Stimulated activated CD8-positive, alpha-beta memory T cell treated with anti-CD3 and anti-CD28 coated beads, Interleukin-12 subunit alpha, Interleukin-12 subunit beta, amount 100 ng/mL, for 24 hours (primary cell): ENCODE data around the gene CRIP3.
"Not testable (repeated sequence)": the region's sequence is repeated elsewhere in the genome, so short reads cannot be mapped to it uniquely, and the experiment has no call there.

Experiments
- DNase-seq: peaks from one replicate; pipeline ENCODE4 v3.0.0-alpha.2; 2020; ENCODE audit errors: extremely low read depth

Gene CRIP3, protein sequence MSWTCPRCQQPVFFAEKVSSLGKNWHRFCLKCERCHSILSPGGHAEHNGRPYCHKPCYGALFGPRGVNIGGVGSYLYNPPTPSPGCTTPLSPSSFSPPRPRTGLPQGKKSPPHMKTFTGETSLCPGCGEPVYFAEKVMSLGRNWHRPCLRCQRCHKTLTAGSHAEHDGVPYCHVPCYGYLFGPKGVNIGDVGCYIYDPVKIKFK

DNA sequence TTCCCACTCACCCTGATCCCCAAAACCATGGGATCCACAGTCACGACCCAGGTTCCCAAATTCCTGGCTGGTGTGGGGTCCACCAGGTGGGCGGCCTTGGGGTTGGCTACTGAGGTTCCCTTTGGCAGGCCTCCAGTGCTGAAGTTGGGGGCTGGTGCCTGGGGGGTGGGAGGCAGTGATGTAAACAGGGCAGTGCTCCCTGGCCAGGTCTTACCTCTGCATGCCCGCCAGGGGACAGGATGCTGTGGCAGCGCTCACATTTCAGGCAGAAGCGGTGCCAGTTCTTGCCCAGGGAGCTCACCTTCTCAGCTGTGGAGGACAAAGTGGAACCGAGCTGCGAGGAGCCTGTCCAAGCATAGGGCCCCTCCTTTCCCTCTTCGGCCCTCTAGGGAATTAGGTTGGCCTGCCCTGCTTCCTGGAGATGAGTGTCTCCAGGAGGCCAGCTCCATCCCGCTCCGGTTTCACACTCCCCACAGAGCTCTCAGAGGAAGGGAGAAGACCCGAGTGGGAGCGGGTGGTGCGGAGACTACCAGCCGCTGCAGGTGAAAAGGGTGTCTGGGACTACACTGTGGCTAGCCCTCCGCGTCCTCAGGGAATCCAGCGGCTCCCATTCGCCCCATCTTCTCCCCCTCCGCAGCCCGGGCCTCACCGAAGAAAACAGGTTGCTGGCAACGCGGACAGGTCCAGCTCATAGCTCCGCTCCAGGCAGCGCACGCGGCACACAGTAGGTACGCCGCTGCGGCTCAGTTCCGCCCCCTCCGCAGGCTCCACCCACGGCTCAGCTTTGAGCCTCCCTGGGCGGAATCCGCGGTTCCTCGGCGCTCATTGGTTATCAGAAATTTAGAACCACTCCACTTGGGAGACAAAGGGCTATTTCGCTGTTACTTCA lies at the start of gene CRIP3:
Gene CRIP3, minus strand, starts transcription at position 726 of the 889 bp plus-strand sequence. Its CDS starts 34 bp downstream, at position 692.
- no peak for DNase-seq

DNA sequence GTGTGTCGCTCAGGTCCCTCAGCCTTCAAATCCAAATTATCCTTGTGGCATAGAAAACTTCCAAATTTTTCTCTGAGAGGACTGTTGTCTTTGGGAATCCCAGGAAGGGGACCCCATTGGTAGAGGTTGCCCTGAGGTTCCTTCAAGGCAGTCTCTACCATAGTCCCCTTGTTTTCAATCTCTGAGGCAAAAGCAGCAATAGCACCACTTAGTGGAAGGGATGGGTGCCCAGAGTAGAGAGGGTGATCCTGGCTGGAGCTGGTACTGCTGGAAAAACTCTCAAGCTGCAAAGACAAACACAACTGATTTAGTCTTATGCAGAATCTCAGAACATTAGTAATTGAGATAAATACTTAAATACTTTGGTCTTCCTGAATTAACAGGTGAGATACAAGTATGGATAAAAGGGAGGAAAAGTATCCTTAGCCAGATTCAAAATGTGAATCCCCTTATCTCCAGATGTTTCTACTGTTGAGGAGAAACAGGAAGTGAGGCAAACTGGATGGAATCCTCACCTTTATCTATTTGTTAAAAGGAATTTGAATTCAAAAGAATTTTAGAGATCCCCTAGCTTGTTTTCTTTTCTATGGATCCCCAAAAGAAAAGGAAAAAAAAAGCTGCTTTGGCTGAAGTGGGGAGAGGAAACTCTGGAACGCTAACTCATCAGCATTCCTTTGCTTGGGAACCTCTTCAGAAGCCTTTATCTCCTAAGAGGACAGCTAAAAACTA lies 47.4 kb upstream of the CRIP3 start:
- no peak for DNase-seq

DNA sequence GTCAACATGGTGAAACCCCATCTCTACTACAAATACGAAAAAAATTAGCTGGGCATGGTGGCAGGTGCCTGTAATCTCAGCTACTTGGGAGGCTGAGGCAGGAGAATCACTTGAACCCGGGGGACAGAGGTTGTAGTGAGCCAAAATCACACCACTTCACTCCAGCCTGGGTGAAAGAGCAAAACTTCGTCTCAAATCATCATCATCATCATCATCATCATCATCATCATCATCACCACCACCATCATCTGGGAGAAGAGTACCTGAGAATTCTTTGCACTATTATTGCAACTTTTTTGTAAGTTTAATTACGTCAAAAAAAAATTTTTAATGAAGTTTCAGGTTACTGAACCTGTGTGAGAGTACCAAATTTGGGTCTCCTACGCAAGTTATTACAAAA lies 43.3 kb upstream of the CRIP3 start:
- not testable (repeated sequence) for DNase-seq

DNA sequence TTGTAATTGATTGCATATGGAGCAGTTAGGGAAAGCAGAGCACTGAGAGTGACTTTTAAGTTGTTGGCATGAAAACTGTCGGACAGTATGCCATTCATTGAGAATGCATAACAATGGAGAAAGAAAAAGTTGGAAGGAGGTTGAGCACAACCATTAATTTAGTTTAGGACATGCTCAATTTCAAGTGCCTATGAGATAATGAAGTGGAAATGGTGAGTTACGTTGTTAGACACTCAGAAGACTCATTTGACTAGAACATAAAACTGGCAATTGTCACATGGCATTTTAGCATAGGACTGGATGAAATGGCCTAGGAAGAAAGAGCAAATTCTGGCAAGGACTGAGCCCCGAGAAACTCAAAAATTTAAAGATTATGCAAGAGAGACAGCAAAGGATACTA lies 38.8 kb upstream of the CRIP3 start:
- no peak for DNase-seq

DNA sequence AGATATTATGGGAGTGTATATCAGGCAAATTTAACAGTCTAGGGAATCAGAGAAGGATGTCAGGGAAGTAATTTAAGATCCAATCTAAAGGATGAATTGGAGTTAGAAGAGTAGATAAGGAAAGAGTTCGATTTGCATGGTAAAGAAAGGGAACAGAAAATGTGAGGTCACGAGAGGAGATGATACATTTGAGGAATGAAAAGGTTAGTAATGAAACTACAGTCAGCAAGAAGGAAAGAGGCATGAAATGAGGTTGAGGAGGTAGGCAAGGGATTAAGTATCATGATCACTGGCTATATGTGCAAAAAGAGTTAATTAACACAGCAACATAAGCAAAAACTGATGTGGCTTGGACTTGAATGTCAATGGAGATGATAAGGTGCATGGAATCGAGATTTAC lies 38.4 kb upstream of the CRIP3 start:
- no peak for DNase-seq

DNA sequence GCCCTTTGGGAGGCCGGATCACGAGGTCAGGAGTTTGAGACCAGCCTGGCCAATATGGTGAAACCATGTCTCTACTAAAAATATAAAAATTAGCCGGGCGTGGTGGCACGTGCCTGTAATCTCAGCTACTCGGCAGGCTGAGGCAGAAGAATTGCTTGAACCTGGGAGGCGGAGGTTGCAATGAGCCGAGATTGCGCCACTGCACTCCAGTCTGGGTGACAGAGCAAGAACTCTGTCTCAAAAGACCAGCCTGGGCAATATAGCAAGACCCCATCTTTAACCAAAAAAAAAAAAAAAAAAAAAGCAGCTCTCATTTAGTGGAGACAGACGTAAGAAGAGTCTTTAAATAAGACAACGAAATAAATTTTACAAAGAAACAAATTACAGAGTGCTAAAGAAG lies 37.6 kb upstream of the CRIP3 start:
- DNase-seq, result not testable (repeated sequence)

DNA sequence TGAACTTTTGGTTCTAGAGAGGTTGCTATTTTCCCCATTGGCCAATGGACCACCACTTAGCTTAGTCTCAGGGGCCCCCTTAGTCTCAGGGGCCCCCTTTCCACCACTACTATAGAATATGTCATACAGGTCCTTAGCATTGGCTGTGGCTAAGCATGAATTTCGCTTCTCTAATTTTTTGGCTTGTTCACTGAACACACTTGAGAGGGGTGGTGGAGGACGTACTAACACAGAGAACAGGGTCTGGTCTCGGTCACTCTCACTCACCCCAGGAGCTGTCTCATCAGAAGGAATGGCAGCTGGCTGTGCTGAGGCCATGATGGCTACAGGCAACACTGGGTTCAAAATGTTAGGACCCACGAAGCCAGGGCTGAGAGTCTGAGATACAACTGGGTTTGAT lies 30.5 kb upstream of the CRIP3 start:
- DNase-seq, result no peak

DNA sequence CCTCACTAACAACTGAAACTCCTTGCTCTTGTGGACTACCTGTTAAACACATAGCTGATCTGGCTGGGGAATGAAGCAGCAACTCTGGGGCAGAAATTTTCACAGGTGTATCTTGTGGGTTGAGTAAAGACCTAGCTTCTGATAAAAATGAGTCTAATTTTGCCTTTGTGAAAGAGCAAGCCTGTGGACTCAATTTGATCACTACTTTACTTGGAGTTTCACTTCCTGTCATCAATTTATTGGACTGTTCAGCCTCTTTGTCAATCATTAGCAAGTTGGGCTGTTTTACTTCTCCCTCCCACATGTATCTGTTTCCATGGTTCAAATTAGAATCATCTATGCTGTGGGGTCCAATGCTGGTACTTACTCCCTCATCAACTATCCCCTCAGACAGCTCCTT lies 29.6 kb upstream of the CRIP3 start:
- DNase-seq, result no peak

DNA sequence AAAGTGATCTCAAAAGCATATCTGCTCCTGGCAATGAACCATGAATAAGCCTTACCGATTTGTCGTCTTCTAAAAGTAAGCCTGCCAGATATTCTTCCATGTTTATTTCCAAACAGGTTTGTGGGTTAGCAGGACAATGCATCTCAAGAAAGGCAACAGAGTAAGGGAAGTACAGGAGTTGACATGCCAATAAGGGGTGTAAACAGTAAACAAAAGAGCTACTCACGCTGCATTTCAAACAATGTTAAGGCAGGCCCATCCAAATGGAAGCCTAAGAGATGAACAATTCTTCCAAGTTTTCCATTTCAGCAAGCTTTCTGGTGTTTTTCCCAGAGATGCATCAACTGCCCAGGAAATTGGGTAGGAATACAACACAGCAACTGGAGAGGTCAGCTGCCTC lies 27.8 kb upstream of the CRIP3 start:
- no peak for DNase-seq

DNA sequence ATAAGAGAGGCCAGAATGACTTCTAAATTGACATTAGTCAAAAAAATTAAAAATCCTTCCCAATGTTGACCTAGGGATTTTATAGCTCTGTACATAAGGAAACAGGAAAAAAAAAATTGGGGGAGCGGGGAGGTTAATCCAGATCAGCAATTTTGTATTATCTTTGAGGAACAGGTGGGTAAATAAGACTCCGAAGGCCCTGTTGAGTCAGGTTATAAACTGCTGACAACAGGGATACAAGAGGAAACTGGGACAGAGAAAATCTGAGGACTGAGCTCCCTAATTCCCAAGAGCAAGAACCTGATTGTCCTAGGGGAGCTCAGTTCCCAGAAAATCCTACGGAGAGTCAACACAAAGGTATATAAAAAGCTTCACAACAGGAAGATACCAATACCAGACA lies 26.8 kb upstream of the CRIP3 start:
- no peak for DNase-seq

DNA sequence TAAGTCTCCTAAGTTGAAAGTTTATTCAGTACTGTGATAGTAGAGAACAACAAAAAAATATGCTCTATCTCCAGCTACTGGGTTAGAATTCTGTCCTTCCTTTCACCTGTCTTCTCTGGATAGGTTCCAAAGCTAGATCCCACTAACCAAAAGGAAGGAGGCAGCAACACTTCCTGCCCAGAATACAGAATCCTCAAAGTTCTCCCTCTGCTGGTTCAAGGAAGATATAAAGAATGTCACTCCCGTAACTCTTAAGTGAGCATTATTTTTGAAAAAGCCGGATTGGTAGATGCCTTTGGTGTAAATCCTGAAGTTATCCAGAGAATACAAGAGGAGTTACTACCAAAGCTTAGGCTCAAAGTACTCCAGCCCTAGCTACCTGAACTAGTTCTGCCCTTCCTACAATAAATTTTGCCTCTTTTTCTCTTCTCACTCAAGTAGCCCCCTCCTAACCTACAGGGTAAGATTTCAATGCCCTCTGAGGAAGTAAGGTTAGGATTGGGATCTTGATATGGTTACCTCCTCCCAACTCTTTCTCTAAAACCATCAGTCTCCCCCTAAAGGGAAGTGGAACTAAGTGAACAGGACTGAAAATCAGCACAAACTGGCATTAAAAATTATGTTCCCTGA lies 26.0 kb upstream of the CRIP3 start:
- DNase-seq, result no peak

DNA sequence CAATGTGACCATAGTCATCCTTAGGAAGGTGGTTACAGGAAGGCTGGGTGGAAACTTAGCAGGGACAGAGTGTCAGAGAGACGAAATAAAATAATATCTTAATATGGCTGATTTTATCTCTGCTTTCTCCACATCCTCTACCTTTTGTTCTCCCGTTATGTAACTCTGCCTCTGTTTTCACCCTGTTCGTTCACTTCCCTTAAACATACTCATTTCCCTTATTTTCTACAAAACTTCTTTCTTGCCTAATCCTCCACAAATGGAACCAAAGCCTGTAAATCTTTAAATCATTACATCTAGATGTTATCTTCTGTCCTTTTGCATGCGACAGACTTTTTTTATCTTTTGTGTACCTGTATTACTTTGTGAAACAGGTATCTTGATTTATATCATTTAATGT lies 23.3 kb upstream of the CRIP3 start:
- DNase-seq, result no peak

DNA sequence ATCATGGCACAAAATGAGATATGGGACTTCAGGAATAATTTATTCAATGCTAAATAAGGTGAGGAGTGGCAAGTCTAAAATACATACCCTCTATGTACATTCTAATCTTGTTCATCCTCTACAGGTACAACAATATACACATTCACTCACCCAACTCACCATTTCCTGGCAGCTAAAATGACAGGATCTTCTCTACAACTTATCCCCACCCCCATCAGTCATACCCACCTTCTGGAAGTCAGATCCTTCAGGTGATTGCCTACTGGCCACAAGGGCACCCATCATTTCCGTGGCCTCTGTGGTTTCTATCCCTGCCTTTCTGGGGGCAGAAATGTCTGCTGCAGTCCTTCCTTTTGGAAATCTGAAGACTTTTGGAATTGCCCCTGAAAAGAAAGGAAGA lies 22.8 kb upstream of the CRIP3 start:
- DNase-seq, result no peak

DNA sequence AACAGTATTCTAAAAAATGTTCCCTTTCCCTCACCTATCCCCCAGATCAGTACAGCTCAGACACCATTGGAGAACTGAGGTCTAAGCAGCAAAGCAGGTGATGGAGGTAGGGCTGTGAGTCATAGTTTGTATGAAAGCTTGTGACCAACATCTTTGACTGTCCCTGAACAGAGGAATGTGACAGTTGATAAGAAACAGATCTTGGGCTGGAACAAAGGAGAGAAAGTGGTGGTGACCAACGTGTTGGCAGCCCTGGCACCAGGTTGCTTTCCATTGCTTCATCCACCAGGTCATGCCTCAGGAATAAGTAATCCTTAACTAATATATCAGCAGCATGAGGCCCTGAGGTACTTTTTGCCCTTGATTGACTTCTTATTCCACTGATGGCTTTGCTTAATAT lies 19.9 kb upstream of the CRIP3 start:
- DNase-seq, result no peak

DNA sequence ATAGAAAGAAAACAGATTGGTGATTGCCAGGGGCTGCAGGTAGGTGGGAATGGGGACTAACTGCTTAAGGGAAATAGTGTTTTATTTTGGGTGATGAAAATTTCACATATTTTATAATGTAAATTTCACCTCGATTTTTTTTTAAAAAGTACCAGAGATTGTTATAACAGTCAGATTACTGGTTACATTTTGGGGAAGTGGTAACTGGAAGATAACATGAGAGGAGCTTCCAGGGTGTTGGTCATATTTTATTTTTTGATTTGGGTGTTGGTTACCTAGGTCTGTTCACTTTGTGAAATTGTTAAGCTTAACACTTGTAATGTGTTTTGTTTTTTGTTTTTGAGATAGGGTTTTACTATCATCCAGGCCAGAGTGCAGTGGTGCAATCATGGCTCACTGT lies 17.2 kb upstream of the CRIP3 start:
- DNase-seq, result no peak

DNA sequence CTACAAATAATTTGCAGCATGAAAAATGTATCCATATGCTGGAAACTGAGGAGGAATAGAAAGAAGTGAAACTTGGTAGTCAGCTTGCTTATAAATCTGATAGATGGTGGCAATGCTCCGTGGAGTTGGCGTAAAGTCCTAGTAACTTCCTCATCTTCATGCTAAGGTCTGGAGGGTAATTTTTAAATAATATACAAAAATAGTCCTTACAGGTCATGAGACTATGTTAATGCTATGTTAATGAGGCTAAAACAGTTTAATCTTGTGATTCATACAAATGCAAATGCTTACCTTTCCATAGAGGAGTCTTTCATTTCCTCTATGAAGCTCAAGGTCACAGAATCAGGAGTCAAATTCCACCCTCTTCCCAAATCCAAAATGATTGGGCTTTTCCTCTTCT lies 9.4 kb upstream of the CRIP3 start:
- no peak for DNase-seq

DNA sequence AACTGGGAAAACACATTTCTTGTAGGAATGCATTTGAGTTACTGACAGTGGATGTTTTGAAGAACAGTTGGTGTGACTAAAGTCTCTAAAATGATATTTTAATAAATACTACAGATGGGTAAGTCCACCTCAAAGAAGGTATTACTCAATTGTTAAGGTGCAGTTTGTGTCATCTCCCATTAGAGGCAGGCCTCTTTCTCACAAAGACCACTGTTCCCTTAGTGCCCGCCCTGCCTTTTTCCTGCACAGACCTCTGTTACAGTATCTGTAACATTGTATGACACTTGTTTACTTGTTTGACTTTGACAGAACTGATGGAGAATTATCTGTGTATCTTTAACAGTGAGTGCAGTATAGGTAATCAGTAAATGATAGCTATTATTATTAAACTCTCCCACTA lies 5.2 kb upstream of the CRIP3 start:
- DNase-seq, result no peak

DNA sequence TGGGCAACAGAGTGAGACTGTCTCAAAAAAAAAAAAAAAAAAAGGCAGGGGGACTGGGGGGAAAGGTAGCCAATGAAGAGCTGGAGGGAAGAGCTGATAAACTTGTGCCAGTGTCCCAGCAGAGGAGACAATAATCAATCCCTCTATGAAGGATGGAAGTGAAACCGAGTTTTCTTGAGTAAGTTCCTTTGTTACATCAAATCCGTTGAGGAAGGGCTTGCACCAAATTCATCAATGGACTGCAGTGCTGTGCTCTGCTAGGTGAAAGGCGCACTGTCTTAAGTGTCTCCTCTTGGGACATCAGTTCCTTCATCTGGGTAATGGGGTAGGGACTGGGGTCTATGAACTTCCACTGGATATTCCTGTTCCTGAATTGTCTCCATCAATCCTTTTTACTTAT lies 3.0 kb upstream of the CRIP3 start:
- no peak for DNase-seq

DNA sequence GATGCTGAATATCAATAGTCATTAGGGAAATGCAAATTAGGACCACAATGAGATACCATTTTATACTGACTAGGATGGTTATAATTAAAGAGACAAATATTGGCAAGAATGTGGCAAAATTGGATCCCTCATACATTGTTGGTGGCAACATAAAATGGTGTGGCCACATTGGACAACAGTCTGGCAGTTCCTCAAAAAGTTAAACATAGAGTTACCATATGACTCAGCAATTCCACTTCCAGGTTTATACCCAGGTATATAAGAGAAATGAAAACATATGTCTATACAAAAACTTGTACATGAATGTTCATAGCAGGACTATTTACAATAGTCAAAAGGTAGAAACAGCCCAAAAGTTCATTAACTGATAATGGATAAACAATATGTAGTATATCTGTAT lies 2.0 kb upstream of the CRIP3 start:
- DNase-seq, result no peak

DNA sequence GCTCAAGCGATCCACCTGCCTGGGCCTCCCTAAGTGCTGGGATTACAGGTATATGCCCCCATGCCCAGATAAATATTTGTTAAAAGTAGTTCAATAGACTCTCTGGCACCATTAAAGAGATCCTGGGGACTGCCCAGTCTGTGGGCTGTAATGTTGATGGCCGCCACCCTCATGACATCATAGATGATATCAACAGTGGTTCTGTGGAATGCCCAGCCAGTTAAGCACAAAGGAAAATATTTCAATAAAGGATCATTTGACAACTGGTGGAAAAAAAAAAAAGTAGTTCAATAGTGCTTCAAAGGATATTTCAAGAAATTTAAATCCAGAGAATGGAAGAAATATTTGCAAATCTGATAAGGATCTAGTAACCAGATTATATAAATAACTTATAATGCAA lies 1.5 kb upstream of the CRIP3 start:
- no peak for DNase-seq

DNA sequence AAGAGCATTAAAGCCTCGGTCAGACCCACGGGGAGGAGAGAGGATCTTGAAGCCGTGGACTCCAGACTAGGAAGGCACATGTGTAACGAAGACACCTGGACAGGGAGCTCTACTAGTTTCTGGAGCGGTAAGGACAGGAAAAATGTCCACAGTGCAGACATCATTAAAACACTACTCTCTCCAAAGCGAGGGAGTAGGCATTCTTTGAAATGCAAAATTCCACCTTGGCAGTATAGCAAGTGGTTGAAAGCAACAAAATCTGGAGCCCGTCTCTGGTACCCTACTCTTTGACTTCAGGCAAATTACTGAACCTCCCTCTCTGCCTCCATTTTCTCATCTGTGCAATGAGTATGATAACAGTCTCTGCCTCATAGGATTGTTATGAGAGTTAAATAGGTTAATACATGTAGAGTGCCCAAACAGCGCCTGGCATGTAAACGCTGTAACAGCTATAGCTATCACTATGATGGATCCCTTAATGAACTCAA lies 408 bp upstream of the CRIP3 start:
- no peak for DNase-seq

DNA sequence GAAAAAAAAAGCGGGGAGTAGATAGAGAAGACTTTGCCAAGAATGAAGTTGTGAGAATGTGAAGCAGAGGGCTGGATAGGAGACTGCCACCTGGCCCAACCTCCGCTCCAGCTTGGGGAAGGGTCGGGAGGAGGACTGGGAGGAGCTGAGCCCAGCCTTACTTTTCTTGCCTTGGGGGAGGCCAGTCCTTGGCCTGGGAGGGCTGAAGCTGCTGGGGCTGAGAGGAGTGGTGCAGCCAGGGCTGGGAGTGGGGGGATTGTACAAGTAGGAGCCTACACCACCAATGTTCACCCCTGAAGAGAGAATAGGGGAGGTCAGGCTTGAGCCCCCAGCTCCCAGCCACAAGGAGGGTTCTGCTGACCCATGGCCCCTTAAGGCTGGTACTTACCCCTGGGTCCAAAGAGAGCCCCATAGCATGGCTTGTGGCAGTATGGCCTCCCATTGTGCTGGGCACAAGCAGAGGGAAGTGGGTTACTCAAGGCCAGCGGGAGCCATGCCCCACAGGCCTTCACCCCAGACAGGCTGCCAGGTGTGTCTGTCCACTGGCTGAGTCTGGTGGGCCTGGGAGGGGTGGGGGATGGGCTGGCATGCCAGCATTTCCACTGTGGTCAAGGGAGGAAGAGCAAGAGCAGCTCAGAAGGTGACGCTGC lies 1.1 kb downstream of the CRIP3 start:
- no peak for DNase-seq
